NCI-H1092 (cell line): ENCODE results near the gene ZMAT5.
A peak's percentile ranks its signal among the peaks of the same experiment; 100 is the strongest.

Experiments
- DNase-seq: peaks from one replicate; lab custom pipeline; 2025; lab: John Stamatoyannopoulos, UW

The ZMAT5 gene

GRCh38 chr22:29753808-29754657 lies 12.8 kb downstream of the ZMAT5 start:
- DNase-seq = no peak

- DNase-seq = no peak
Measured at GRCh38 chr22:29751669-29752068, 15.1 kb downstream of the ZMAT5 start.

- DNase-seq = no peak
Measured at GRCh38 chr22:29750559-29751538, 16.0 kb downstream of the ZMAT5 start.

GRCh38 chr22:29750029-29750428 lies 16.8 kb downstream of the ZMAT5 start:
- no peak for DNase-seq

- no peak for DNase-seq
Measured at GRCh38 chr22:29748248-29748893, 18.4 kb downstream of the ZMAT5 start.

GRCh38 chr22:29747832-29748231 lies 19.0 kb downstream of the ZMAT5 start:
- DNase-seq = no peak

- DNase-seq = peak; percentile 82
Measured at GRCh38 chr22:29744902-29745301, 21.9 kb downstream of the ZMAT5 start.

- DNase-seq = no peak
Measured at GRCh38 chr22:29742326-29742725, 24.5 kb downstream of the ZMAT5 start.

GRCh38 chr22:29741926-29742325 lies 24.9 kb downstream of the ZMAT5 start:
- no peak for DNase-seq

GRCh38 chr22:29740216-29740615 lies 26.6 kb downstream of the ZMAT5 start:
- DNase-seq = no peak

- no peak for DNase-seq
Measured at GRCh38 chr22:29739346-29739875, 27.4 kb downstream of the ZMAT5 start.

- DNase-seq = no peak
Measured at GRCh38 chr22:29738118-29738815, 28.5 kb downstream of the ZMAT5 start.

GRCh38 chr22:29737251-29738117 lies 29.3 kb downstream of the ZMAT5 start:
- no peak for DNase-seq

GRCh38 chr22:29735416-29735815 lies 31.4 kb downstream of the ZMAT5 start:
- no peak for DNase-seq

GRCh38 chr22:29734838-29735237 lies 32.0 kb downstream of the ZMAT5 start:
- DNase-seq = no peak

- no peak for DNase-seq
Measured at GRCh38 chr22:29734406-29734805, 32.4 kb downstream of the ZMAT5 start.

GRCh38 chr22:29733362-29734201 lies 33.2 kb downstream of the ZMAT5 start:
- peak; percentile 70 for DNase-seq

GRCh38 chr22:29732883-29733282 lies 33.9 kb downstream of the ZMAT5 start:
- DNase-seq = no peak

- DNase-seq = no peak
Measured at GRCh38 chr22:29731058-29731850, 35.6 kb downstream of the ZMAT5 start.
